ENCODE results near the gene SLC39A11. TPM values are rescaled to one million over a fixed set of nuclear protein-coding genes. Genes with fewer than 3 reads are reported as not detected.

SLC39A11 gene
- total RNA-seq, 1 experiment from 2014 or later = 18.9 TPM

GRCh38 chr17:72700226-72700625, 392.3 kb downstream of the SLC39A11 start:
- CTCF ChIA-PET = no interaction called here
- peaks cover 14% of the 10 kb centered on the region for H3K9me3 Mint-ChIP-seq
- no peaks in the 10 kb centered on the region for H3K36me3 Mint-ChIP-seq
- no peaks in the 10 kb centered on the region for H3K4me1 Mint-ChIP-seq
- no peak overlapping the region for H3K27ac Mint-ChIP-seq
- TF ChIP-seq SMAD4 (CRISPR knock-in tag; IDR thresholded peaks at IDR 0.05) = no peak
- no peak for TF ChIP-seq EMX1 (CRISPR knock-in tag; IDR thresholded peaks at IDR 0.05)
- no peak for TF ChIP-seq NFYB (CRISPR knock-in tag; conservative IDR thresholded peaks at IDR 0.05; ENCODE audit: low read depth)
- no peak for TF ChIP-seq TEAD4 (CRISPR knock-in tag; IDR thresholded peaks at IDR 0.05)
- POLR2A ChIA-PET = no interaction called here
- no peak overlapping the region for H3K4me3 Mint-ChIP-seq
- DNase-seq (ENCODE audit: low spot score) = no peak
- no peak for ATAC-seq
- no peaks in the 10 kb centered on the region; the same call in 1 of the 2 replicates for H3K27me3 Mint-ChIP-seq (ENCODE audit: low read depth)

- Mint-ChIP-seq H3K4me1 (no peaks in the 10 kb centered on the region), H3K36me3 (no peaks in the 10 kb centered on the region), H3K9me3 (peaks cover 17% of the 10 kb centered on the region), H3K4me3 (no peak overlapping the region), H3K27ac (no peak overlapping the region), H3K27me3 (ENCODE audit: low read depth) (no peaks in the 10 kb centered on the region; the same call in 1 of the 2 replicates)
- ATAC-seq = no peak
- no peak for DNase-seq (ENCODE audit: low spot score)
- CTCF ChIA-PET = interaction anchor here (2.2 kb wide), 1 partner anchor 139 kb away, joined by 15 read pairs; no protein-coding TSS in a partner anchor
- TF ChIP-seq, protein P1, sequence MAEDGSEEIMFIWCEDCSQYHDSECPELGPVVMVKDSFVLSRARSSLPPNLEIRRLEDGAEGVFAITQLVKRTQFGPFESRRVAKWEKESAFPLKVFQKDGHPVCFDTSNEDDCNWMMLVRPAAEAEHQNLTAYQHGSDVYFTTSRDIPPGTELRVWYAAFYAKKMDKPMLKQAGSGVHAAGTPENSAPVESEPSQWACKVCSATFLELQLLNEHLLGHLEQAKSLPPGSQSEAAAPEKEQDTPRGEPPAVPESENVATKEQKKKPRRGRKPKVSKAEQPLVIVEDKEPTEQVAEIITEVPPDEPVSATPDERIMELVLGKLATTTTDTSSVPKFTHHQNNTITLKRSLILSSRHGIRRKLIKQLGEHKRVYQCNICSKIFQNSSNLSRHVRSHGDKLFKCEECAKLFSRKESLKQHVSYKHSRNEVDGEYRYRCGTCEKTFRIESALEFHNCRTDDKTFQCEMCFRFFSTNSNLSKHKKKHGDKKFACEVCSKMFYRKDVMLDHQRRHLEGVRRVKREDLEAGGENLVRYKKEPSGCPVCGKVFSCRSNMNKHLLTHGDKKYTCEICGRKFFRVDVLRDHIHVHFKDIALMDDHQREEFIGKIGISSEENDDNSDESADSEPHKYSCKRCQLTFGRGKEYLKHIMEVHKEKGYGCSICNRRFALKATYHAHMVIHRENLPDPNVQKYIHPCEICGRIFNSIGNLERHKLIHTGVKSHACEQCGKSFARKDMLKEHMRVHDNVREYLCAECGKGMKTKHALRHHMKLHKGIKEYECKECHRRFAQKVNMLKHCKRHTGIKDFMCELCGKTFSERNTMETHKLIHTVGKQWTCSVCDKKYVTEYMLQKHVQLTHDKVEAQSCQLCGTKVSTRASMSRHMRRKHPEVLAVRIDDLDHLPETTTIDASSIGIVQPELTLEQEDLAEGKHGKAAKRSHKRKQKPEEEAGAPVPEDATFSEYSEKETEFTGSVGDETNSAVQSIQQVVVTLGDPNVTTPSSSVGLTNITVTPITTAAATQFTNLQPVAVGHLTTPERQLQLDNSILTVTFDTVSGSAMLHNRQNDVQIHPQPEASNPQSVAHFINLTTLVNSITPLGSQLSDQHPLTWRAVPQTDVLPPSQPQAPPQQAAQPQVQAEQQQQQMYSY (CRISPR knock-in tag; IDR thresholded peaks at IDR 0.05) = no peak
- TF ChIP-seq SMAD4 (CRISPR knock-in tag; IDR thresholded peaks at IDR 0.05) (no peak), ELF4 (CRISPR knock-in tag; IDR thresholded peaks at IDR 0.05; ENCODE audit: low read depth) (no peak), ZNF317 (CRISPR knock-in tag; IDR thresholded peaks at IDR 0.05; ENCODE audit: borderline replicate concordance, low read depth) (no peak), KAT7 (CRISPR knock-in tag; IDR thresholded peaks at IDR 0.05; ENCODE audit: borderline replicate concordance) (no peak), ZNF219 (CRISPR knock-in tag; IDR thresholded peaks at IDR 0.05; ENCODE audit: borderline replicate concordance) (no peak), MXD4 (CRISPR knock-in tag; IDR thresholded peaks at IDR 0.05; ENCODE audit: borderline replicate concordance) (no peak)
- POLR2A ChIA-PET = no interaction called here
These were observed 392.9 kb downstream of the SLC39A11 start for GRCh38 chr17:72699545-72699944.

- TF ChIP-seq, protein P2, sequence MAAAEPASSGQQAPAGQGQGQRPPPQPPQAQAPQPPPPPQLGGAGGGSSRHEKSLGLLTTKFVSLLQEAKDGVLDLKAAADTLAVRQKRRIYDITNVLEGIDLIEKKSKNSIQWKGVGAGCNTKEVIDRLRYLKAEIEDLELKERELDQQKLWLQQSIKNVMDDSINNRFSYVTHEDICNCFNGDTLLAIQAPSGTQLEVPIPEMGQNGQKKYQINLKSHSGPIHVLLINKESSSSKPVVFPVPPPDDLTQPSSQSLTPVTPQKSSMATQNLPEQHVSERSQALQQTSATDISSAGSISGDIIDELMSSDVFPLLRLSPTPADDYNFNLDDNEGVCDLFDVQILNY (CRISPR knock-in tag; IDR thresholded peaks at IDR 0.05) = no peak
- Mint-ChIP-seq H3K9me3 (peaks cover 17% of the 10 kb centered on the region), H3K27me3 (ENCODE audit: low read depth) (no peaks in the 10 kb centered on the region; the same call in 1 of the 2 replicates), H3K4me3 (no peak overlapping the region), H3K36me3 (no peaks in the 10 kb centered on the region), H3K27ac (no peak overlapping the region), H3K4me1 (no peaks in the 10 kb centered on the region)
- DNase-seq (ENCODE audit: low spot score) = no peak
- ChIA-PET CTCF (interaction anchor here (0.6 to 2.9 kb wide), 6 partner anchors 8 to 141 kb away, joined by 3 to 35 read pairs (median 4); no protein-coding TSS in a partner anchor), POLR2A (no interaction called here)
- no peak for ATAC-seq
These were observed 394.8 kb downstream of the SLC39A11 start for GRCh38 chr17:72697602-72698146.

DNA sequence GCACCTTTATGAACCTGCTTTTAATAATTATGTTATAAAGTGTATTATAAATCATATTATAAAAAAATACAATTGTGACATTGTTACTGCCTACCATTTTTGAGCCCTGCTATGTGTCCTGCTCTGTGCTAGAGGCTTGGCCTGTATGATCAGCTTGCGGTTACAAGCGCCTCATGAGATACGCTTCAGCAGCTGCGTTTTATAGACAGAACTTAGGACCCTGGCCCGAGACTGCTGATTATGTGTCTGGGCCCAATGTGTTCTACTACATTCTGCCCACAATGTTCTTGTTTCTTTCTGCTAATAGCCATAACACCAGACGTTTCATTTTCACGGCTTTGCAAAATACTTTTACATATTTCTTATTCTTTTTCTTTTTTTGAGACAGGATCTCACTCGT, 395.8 kb downstream of the SLC39A11 start:
- H3K4me3 Mint-ChIP-seq = no peak overlapping the region
- ChIA-PET CTCF (interaction anchor here (2.9 kb wide), 1 partner anchor 140 kb away, joined by 35 read pairs; no protein-coding TSS in a partner anchor), POLR2A (no interaction called here)
- no peaks in the 10 kb centered on the region for H3K36me3 Mint-ChIP-seq
- no peaks in the 10 kb centered on the region; the same call in 1 of the 2 replicates for H3K27me3 Mint-ChIP-seq (ENCODE audit: low read depth)
- no peak for ATAC-seq
- no peak overlapping the region for H3K27ac Mint-ChIP-seq
- no peak for DNase-seq (ENCODE audit: low spot score)
- H3K4me1 Mint-ChIP-seq = no peaks in the 10 kb centered on the region
- H3K9me3 Mint-ChIP-seq = peaks cover 22% of the 10 kb centered on the region
- TF ChIP-seq CREB1 (CRISPR knock-in tag; IDR thresholded peaks at IDR 0.05) (no peak), FOXP1 (CRISPR knock-in tag; IDR thresholded peaks at IDR 0.05; ENCODE audit: borderline replicate concordance) (no peak), ZNF512 (CRISPR knock-in tag; IDR thresholded peaks at IDR 0.05; ENCODE audit: borderline replicate concordance) (no peak), HMGA2 (CRISPR knock-in tag; IDR thresholded peaks at IDR 0.05) (no peak), ZNF232 (CRISPR knock-in tag; IDR thresholded peaks at IDR 0.05) (no peak), SMAD4 (CRISPR knock-in tag; IDR thresholded peaks at IDR 0.05) (no peak), NFE2L1 (CRISPR knock-in tag; IDR thresholded peaks at IDR 0.05) (no peak), MLX (CRISPR knock-in tag; IDR thresholded peaks at IDR 0.05) (no peak), GABPB1 (CRISPR knock-in tag; IDR thresholded peaks at IDR 0.05) (no peak), FOXJ3 (CRISPR knock-in tag; IDR thresholded peaks at IDR 0.05; ENCODE audit: borderline replicate concordance) (no peak), TEAD1 (CRISPR knock-in tag; IDR thresholded peaks at IDR 0.05) (no peak), FOXK1 (CRISPR knock-in tag; IDR thresholded peaks at IDR 0.05) (no peak), IRF1 (CRISPR knock-in tag; IDR thresholded peaks at IDR 0.05) (no peak)
